HepG2 (cell line): Measurements from ENCODE around the gene TJP3. TPM values are rescaled to one million over a fixed set of nuclear protein-coding genes. Genes with fewer than 3 reads are reported as not detected.

Experiments
- ATAC-seq: fragments of 200-7000 bp; cut with Tn5 transposase; 3 replicates; pipeline ENCODE4 v1.9.1; 2020; ENCODE audit warnings: mild to moderate bottlenecking, moderate library complexity
- BruUV-seq: library from RNA; stranded (reverse); fragments of 400-500 nt; replicated peaks from 2 replicates; lab custom pipeline; 2021; lab: Mats Ljungman, UMichigan
- CTCF ChIA-PET: fragments of 300-600 bp; formaldehyde crosslinking; extraction: SDS; loops from one replicate; lab custom pipeline; 2021; ENCODE audit warnings: low total read pairs, inconsistent platforms, low intra/inter-chr PET ratio; lab: Yijun Ruan, JAX
- POLR2A ChIA-PET: fragments of 350-600 bp; sonication (Branson Sonifier 250); formaldehyde crosslinking; loops from one replicate; lab custom pipeline; 2020; ENCODE audit warnings: antibody characterized with exemption, inconsistent platforms; lab: Yijun Ruan, JAX
- DNase-seq: peaks from one replicate; pipeline ENCODE4 v3.0.0-alpha.2; 2015; ENCODE audit warnings: low spot score
- FAIRE-seq: peaks from 3 replicates; lab custom pipeline; 2011; peaks lifted over from hg19 to GRCh38; lab: Jason Lieb, UNC
- H2AFZ ChIP-seq: one replicate; pipeline ENCODE4 v1.6.1; 2011; ENCODE audit warnings: low read length, inconsistent platforms
- H3K27ac ChIP-seq: fragments of 300-600 bp; 3 replicates; pipeline ENCODE4 v1.8.0; 2011; ENCODE audit warnings: mixed run types, mild to moderate bottlenecking, mixed read lengths, low read length, inconsistent platforms; ENCODE audit not compliant: insufficient read depth; ENCODE audit errors: extremely low read length
- H3K27me3 ChIP-seq, 2 experiments: fragments of 200-600 bp in 1 of 2; 2 replicates in 1 of 2; 3 replicates in 1 of 2; pipeline versions ENCODE4 v1.6.0 to v1.8.0; 2011; ENCODE audit warnings: low read length in 2 of 2, mild to moderate bottlenecking in 2 of 2, moderate library complexity in 2 of 2, inconsistent platforms in 1 of 2; ENCODE audit not compliant: insufficient read depth in 2 of 2, control insufficient read depth in 1 of 2
- H3K36me3 ChIP-seq, 2 experiments: fragments of 200-600 bp in 1 of 2; replicated peaks in 1 of 2; 2 replicates in 1 of 2; 3 replicates in 1 of 2; pipeline versions ENCODE4 v1.5.1 to v1.8.0; 2011; ENCODE audit warnings: low read length in 2 of 2, inconsistent platforms in 1 of 2; ENCODE audit not compliant: insufficient read depth in 2 of 2, control insufficient read depth in 1 of 2
- H3K4me1 ChIP-seq: 2 replicates; pipeline ENCODE4 v1.5.1; 2012; ENCODE audit warnings: low read length, inconsistent platforms; ENCODE audit not compliant: insufficient read depth
- H3K4me2 ChIP-seq: 2 replicates; pipeline ENCODE4 v1.6.0; 2011; ENCODE audit warnings: low read depth, low read length, inconsistent platforms
- H3K4me3 ChIP-seq, 3 experiments: fragments of 200-600 bp in 1 of 3; sonication (generic), shearing (Covaris generic) in 1 of 3; replicated peaks in 1 of 3; 2 replicates each; pipeline ENCODE4 v1.5.1; 2011 to 2016; ENCODE audit warnings: low read length in 3 of 3, inconsistent platforms in 2 of 3, low read depth in 2 of 3, mild to moderate bottlenecking in 2 of 3, control low read depth in 1 of 3, mixed read lengths in 1 of 3; ENCODE audit not compliant: insufficient read depth in 1 of 3
- H3K79me2 ChIP-seq: one replicate; pipeline ENCODE4 v1.6.1; 2011; ENCODE audit warnings: low read length, inconsistent platforms; ENCODE audit not compliant: insufficient read depth
- H3K9ac ChIP-seq: 2 replicates; pipeline ENCODE4 v1.6.0; 2011; ENCODE audit warnings: mild to moderate bottlenecking, low read depth, low read length, inconsistent platforms; ENCODE audit not compliant: insufficient read depth
- H3K9me3 ChIP-seq: 2 replicates; pipeline ENCODE4 v1.5.1; 2012; ENCODE audit warnings: mild to moderate bottlenecking, low read length
- H4K20me1 ChIP-seq: 2 replicates; pipeline ENCODE4 v1.6.0; 2011; ENCODE audit warnings: inconsistent platforms, mild to moderate bottlenecking, low read length, moderate library complexity; ENCODE audit not compliant: insufficient read depth
- ATF1 ChIP-seq: IDR thresholded peaks from 2 replicates; pipeline ENCODE4 v1.6.1; 2016; ENCODE audit warnings: mild to moderate bottlenecking, control low read depth
- GABPB1 ChIP-seq: IDR thresholded peaks from 2 replicates; pipeline ENCODE4 v1.6.1; 2016; ENCODE audit warnings: mild to moderate bottlenecking, missing genetic modification reagents, moderate library complexity, missing compliant biosample characterization
- HNRNPL ChIP-seq: fragments of 200-400 bp; formaldehyde crosslinking; IDR thresholded peaks from 2 replicates; pipeline ENCODE4 v1.6.1; 2017; ENCODE audit warnings: mild to moderate bottlenecking, low read depth, low read length
- NFYC ChIP-seq: IDR thresholded peaks from 2 replicates; pipeline ENCODE4 v1.6.1; 2016; ENCODE audit warnings: missing genetic modification reagents, missing compliant biosample characterization
- NR2F6 ChIP-seq, 2 experiments: IDR thresholded peaks; 2 replicates each; pipeline ENCODE4 v1.6.1; 2016; ENCODE audit warnings: antibody characterized with exemption in 1 of 2, mild to moderate bottlenecking in 1 of 2
- NRL ChIP-seq: sonication (generic); formaldehyde crosslinking; IDR thresholded peaks from 2 replicates; pipeline ENCODE4 v1.5.0; 2020; ENCODE audit warnings: missing genetic modification reagents, mild to moderate bottlenecking, moderate library complexity, borderline replicate concordance
- RFX5 ChIP-seq: IDR thresholded peaks from 2 replicates; pipeline ENCODE4 v1.6.1; 2011; ENCODE audit warnings: low read depth, low read length, improper control_type of control experiment
- TCF12 ChIP-seq, 2 experiments: fragments of 450-650 bp in 1 of 2; sonication (generic) in 1 of 2; formaldehyde crosslinking in 1 of 2; IDR thresholded peaks; 2 replicates each; pipeline versions ENCODE4 v1.6.1 to v1.8.0; 2017 to 2022; ENCODE audit warnings: antibody characterized with exemption in 1 of 2, mild to moderate bottlenecking in 1 of 2, missing genetic modification reagents in 1 of 2, moderate library complexity in 1 of 2
- XBP1 ChIP-seq: sonication (generic); formaldehyde crosslinking; IDR thresholded peaks from 2 replicates; pipeline ENCODE4 v1.5.0; 2020; ENCODE audit warnings: missing genetic modification reagents
- ZFAT ChIP-seq: sonication (generic); formaldehyde crosslinking; conservative IDR thresholded peaks from 2 replicates; pipeline ENCODE4 v1.8.1; 2023; ENCODE audit warnings: missing genetic modification reagents, inconsistent platforms
- ZFP1 ChIP-seq: IDR thresholded peaks from 2 replicates; pipeline ENCODE4 v1.6.1; 2016
- ZNF460 ChIP-seq: sonication (generic); formaldehyde crosslinking; IDR thresholded peaks from 2 replicates; pipeline ENCODE4 v1.5.1; 2020; ENCODE audit warnings: missing genetic modification reagents, mild to moderate bottlenecking, borderline replicate concordance
- ZNF83 ChIP-seq: sonication (generic); formaldehyde crosslinking; IDR thresholded peaks from 2 replicates; pipeline ENCODE4 v1.4.0; 2020; ENCODE audit warnings: missing genetic modification reagents, mild to moderate bottlenecking, borderline replicate concordance
- WGBS: methylation state at CpG from one replicate; pipeline ENCODE4 v1.1.6; 2017; ENCODE audit warnings: low lambda C conversion rate; 5-methylcytosine and 5-hydroxymethylcytosine counted together
- in situ Hi-C: cut with HindIII; loops from 2 replicates; pipeline ENCODE4 v1.10.0; 2017; ENCODE audit warnings: low pct_unique_long_range_greater_than_20kb; ENCODE audit not compliant: extremely low pct_ligation_motif_present
- intact Hi-C: fragments of 100-400 bp; cut with micrococcal nuclease; formaldehyde crosslinking; loops from one replicate; pipeline ENCODE4 v1.10.0; 2022; ENCODE audit not compliant: unreplicated experiment
- polyA plus RNA-seq, 8 experiments: library from polyadenylated mRNA; depleted of rRNA in 3 of 8; stranded (reverse) in 7 of 8; unstranded in 1 of 8; fragments of >200 nt; fragmentation: Illumina TruSeq in 4 of 8; extraction: Trizol in 4 of 8; gene quantifications; 2 replicates each; pipeline versions ENCODE4 v1.2.1 to v1.2.3, GENCODE V29; 2011 to 2016; ENCODE audit warnings: low read depth in 4 of 8, missing spikeins in 1 of 8, mixed read lengths in 1 of 8; ENCODE audit not compliant: insufficient read depth in 1 of 8
- total RNA-seq, 5 experiments: library from RNA; depleted of rRNA; stranded (reverse); fragments of >200 nt; fragmentation: Illumina TruSeq; extraction: Trizol; gene quantifications; 2 replicates each; pipeline ENCODE4 v1.2.3, GENCODE V29; 2016; ENCODE audit warnings: low read depth in 1 of 5
- TF ChIP-seq, protein P1 (sequence below): sonication (generic); formaldehyde crosslinking; IDR thresholded peaks from 2 replicates; pipeline ENCODE4 v1.4.0; 2020; ENCODE audit warnings: missing genetic modification reagents
- TF ChIP-seq, protein P2 (sequence below): sonication (generic); formaldehyde crosslinking; conservative IDR thresholded peaks from 2 replicates; pipeline ENCODE4 v1.4.0; 2020; ENCODE audit warnings: missing genetic modification reagents
- TF ChIP-seq, protein P3 (sequence below): sonication (generic); formaldehyde crosslinking; IDR thresholded peaks from 2 replicates; pipeline ENCODE4 v1.8.0; 2022; ENCODE audit warnings: missing genetic modification reagents, mild to moderate bottlenecking, moderate library complexity, borderline replicate concordance

Gene TJP3
- total and polyA plus RNA-seq, 2 of the 13 experiments (the other 11 are each of a cell fraction or from before 2014, with no cell fraction given), result 2.3 to 21.5 TPM

DNA sequence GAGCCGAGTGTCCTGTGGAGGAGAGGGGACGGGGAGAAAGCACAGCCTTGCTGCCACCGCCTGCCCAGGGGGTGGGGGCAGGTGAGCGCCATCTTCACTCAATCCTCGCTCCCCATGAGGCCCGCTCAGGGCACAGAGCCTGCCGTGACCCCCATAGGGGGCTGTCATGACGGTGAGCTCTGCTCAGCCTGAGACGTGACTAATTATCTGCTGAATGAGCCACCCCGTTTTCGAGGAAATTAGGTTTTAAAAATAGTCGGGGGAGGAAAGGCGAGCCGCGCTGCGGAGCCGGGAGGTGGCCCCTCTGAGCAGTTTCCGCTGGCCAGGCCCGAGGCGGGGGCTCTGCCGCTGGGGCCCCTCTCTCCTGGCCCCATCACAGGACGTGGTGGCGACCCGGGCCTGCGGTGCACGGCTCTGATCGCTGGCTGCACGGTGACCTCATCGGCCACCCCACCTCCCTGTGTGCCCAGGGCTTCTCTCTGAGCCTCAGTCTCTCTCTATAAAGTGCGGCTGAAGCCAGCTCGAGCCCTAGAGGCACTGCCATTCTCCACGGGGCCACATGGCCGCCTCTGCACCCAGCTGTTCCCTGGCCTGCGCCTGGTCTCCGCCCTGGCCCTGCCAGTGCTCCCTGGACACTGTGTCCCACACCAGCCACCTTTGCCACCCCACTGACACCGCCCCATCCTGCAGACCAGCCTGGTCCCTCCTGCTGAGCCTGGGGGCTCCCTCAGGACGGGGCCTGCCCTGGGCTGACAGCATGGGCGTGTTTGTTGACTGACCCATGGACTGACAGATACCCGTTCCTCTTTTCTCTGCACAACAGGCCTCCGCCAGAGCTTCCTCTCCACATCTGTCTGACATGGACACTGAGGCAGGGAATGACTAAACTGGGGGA lies 36.3 kb upstream of the TJP3 start (continued):
- TF ChIP-seq ATF1 (CRISPR knock-in tag), result no peak
- no peak for TF ChIP-seq NFYC (CRISPR knock-in tag)

DNA sequence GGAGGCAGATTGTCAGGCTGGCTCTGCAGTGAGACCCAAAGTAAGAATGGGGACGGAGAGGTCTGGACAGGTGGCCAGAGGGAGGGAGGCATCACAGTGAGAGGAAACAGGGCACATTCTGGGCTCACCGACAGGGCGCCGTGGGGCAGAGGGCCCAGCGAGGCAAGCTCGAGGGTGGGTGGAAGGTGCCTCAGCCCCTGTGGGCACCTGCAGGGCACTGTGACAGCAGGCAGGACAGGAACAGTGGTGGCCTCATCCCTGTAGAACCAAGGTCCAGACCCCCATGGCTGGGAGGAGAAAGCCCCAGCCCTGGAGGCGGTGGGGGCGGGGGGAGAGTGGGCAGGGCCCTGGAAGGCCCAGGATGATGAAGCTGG lies 35.6 kb upstream of the TJP3 start:
- no peak overlapping the region for H3K4me3 ChIP-seq
- H2AFZ ChIP-seq, result no peak overlapping the region
- ChIA-PET POLR2A (no interaction called here), CTCF (no interaction called here)
- FAIRE-seq (no peak), ATAC-seq (no peak), DNase-seq (no peak)
- 96% methylated on average over 8 of the region's 8 CpGs for WGBS
- in situ Hi-C loops (no loop called here), intact Hi-C loops (no loop called here)
- no TSS peak for BruUV-seq
- no peaks in the 10 kb centered on the region for H3K27me3 ChIP-seq
- H3K9me3 ChIP-seq, result no peaks in the 10 kb centered on the region
- H3K79me2 ChIP-seq, result no peaks in the 10 kb centered on the region
- no peak overlapping the region for H3K27ac ChIP-seq
- no peak overlapping the region for H3K9ac ChIP-seq
- peaks cover 21% of the 10 kb centered on the region for H3K4me1 ChIP-seq
- no peaks in the 10 kb centered on the region for H4K20me1 ChIP-seq
- no peak overlapping the region for H3K4me2 ChIP-seq
- H3K36me3 ChIP-seq, result no peaks in the 10 kb centered on the region; a peak in 1 of 5 replicates
- TF ChIP-seq ZNF83 (CRISPR knock-in tag) (no peak), NRL (CRISPR knock-in tag) (no peak), TCF12 (IDR thresholded peaks at IDR 0.05) (no peak), TCF12 (CRISPR knock-in tag; IDR thresholded peaks at IDR 0.05) (no peak), GABPB1 (CRISPR knock-in tag) (no peak), NR2F6 (IDR thresholded peaks at IDR 0.05) (no peak), NR2F6 (CRISPR knock-in tag; IDR thresholded peaks at IDR 0.05) (no peak), HNRNPL (no peak), RFX5 (no peak), ZNF460 (CRISPR knock-in tag) (no peak), XBP1 (no peak), ZFAT (CRISPR knock-in tag) (no peak), ZFP1 (CRISPR knock-in tag) (no peak)
- TF ChIP-seq, protein P1, sequence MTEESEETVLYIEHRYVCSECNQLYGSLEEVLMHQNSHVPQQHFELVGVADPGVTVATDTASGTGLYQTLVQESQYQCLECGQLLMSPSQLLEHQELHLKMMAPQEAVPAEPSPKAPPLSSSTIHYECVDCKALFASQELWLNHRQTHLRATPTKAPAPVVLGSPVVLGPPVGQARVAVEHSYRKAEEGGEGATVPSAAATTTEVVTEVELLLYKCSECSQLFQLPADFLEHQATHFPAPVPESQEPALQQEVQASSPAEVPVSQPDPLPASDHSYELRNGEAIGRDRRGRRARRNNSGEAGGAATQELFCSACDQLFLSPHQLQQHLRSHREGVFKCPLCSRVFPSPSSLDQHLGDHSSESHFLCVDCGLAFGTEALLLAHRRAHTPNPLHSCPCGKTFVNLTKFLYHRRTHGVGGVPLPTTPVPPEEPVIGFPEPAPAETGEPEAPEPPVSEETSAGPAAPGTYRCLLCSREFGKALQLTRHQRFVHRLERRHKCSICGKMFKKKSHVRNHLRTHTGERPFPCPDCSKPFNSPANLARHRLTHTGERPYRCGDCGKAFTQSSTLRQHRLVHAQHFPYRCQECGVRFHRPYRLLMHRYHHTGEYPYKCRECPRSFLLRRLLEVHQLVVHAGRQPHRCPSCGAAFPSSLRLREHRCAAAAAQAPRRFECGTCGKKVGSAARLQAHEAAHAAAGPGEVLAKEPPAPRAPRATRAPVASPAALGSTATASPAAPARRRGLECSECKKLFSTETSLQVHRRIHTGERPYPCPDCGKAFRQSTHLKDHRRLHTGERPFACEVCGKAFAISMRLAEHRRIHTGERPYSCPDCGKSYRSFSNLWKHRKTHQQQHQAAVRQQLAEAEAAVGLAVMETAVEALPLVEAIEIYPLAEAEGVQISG, result no peak
- TF ChIP-seq, protein P2, sequence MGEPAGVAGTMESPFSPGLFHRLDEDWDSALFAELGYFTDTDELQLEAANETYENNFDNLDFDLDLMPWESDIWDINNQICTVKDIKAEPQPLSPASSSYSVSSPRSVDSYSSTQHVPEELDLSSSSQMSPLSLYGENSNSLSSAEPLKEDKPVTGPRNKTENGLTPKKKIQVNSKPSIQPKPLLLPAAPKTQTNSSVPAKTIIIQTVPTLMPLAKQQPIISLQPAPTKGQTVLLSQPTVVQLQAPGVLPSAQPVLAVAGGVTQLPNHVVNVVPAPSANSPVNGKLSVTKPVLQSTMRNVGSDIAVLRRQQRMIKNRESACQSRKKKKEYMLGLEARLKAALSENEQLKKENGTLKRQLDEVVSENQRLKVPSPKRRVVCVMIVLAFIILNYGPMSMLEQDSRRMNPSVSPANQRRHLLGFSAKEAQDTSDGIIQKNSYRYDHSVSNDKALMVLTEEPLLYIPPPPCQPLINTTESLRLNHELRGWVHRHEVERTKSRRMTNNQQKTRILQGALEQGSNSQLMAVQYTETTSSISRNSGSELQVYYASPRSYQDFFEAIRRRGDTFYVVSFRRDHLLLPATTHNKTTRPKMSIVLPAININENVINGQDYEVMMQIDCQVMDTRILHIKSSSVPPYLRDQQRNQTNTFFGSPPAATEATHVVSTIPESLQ (CRISPR knock-in tag), result no peak
- TF ChIP-seq, protein P3, sequence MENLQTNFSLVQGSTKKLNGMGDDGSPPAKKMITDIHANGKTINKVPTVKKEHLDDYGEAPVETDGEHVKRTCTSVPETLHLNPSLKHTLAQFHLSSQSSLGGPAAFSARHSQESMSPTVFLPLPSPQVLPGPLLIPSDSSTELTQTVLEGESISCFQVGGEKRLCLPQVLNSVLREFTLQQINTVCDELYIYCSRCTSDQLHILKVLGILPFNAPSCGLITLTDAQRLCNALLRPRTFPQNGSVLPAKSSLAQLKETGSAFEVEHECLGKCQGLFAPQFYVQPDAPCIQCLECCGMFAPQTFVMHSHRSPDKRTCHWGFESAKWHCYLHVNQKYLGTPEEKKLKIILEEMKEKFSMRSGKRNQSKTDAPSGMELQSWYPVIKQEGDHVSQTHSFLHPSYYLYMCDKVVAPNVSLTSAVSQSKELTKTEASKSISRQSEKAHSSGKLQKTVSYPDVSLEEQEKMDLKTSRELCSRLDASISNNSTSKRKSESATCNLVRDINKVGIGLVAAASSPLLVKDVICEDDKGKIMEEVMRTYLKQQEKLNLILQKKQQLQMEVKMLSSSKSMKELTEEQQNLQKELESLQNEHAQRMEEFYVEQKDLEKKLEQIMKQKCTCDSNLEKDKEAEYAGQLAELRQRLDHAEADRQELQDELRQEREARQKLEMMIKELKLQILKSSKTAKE (CRISPR knock-in tag), result no peak
